Cardiac fibroblast (primary cell): ENCODE results near the gene GCNA.

Experiments used
- DNase-seq, 2 donors: peaks; one replicate each; pipeline versions ENCODE4 v3.0.0 to v3.0.0-alpha.2; 2010; ENCODE audit warnings: low read depth in 2 of 2
- H3K4me3 ChIP-seq, 2 donors: replicated peaks in 1 of 2; 1 replicate in 1 of 2; 2 replicates in 1 of 2; pipeline ENCODE4 v1.5.1; 2011; ENCODE audit warnings: low read depth in 2 of 2, low read length in 2 of 2, mild to moderate bottlenecking in 2 of 2, moderate library complexity in 1 of 2
- CTCF ChIP-seq: IDR thresholded peaks from one replicate; pipeline ENCODE4 v1.5.1; 2011; ENCODE audit warnings: low read depth, mild to moderate bottlenecking, low read length, inconsistent platforms

GCNA gene, protein sequence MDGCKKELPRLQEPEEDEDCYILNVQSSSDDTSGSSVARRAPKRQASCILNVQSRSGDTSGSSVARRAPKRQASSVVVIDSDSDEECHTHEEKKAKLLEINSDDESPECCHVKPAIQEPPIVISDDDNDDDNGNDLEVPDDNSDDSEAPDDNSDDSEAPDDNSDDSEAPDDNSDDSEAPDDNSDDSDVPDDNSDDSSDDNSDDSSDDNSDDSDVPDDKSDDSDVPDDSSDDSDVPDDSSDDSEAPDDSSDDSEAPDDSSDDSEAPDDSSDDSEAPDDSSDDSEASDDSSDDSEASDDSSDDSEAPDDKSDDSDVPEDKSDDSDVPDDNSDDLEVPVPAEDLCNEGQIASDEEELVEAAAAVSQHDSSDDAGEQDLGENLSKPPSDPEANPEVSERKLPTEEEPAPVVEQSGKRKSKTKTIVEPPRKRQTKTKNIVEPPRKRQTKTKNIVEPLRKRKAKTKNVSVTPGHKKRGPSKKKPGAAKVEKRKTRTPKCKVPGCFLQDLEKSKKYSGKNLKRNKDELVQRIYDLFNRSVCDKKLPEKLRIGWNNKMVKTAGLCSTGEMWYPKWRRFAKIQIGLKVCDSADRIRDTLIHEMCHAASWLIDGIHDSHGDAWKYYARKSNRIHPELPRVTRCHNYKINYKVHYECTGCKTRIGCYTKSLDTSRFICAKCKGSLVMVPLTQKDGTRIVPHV

DNA sequence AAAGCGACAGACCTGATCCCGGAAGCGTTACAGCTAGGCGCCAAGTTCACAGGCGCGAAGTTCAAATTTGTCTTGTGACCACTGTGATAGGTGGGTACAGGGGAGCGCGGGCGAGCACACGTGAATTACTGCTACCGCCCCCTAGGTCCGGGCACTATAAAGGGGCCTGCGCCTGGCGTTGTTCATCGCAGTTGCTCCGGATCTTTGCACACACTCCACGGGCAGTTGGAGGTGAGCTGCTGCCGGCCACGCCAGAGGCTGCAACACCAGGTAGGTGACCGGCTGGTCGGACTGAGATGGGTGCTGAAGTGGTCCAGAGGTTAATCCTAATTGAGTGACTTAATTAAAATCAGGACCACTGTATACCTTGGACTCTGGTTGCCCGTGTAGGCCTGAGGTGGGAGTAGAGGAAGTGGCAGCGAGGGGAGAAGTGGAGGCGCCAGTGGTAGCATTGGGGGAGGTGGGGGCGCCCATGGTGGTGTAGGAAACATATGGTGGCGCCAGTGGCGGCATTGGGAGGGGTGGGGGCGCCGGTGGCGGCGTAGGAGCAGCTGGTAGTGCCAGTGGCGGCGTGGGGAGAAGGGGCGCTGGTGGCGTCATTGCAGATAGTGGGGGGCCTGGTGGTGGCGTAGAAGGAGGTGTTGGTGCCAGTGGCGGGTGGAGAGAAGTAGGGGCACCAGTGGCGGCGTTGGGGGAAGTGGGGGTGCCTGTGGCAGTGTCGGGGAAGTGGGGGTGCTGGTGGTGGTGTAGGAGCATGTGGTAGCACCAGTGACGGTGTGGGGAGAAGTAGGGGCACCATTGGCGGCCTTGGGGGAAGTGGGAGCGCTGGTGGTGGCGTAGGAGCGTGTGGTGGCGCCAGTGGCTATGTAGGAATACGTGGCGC, at the start of gene GCNA:
Gene GCNA, plus strand, starts transcription at position 185 of the 883 bp plus-strand sequence. CDS start 2,385 bp downstream, outside the sequence.
- H3K4me3 ChIP-seq: no peak within 1 kb of the TSS
- no peak for TF ChIP-seq CTCF
- no peak for DNase-seq

GRCh38 chrX:71532078-71532752, 46.0 kb upstream of the GCNA start:
- peak in 1 of 2 donors; percentile 71 for DNase-seq

GRCh38 chrX:71532753-71533425, 45.3 kb upstream of the GCNA start, which contains the start of gene OGT:
TSS of gene OGT (plus strand) at chrX:71533104. CDS start at chrX:71533300, 196 bp downstream.
- peak; percentile 98 to 99 for DNase-seq
- no peak for TF ChIP-seq CTCF
- peak within 1 kb of the TSS; percentile 80 to 84 for H3K4me3 ChIP-seq

More at GRCh38 chrX:71532078-71532752, 46.0 kb upstream of the GCNA start:
- peak overlapping the region; percentile 29 to 84 for H3K4me3 ChIP-seq
- TF ChIP-seq CTCF: no peak

DNA sequence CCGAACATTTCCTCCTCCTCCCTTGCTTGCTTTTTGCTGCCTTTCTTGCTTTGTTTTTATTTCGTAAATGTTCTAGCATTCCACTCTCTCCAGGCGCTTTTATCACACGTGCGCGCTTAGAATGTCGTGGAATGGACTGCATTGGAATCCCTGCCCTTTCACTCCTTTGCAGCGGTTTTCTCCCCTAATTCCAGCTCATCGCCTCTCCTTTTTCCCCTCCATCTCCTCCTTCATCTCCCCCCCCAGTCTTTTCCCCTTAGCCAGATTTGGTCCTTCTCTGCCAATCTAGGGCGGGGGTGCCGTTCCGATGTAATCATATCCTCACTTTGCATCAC, 44.8 kb upstream of the GCNA start:
- DNase-seq: peak in 1 of 2 donors; percentile 11
- TF ChIP-seq CTCF: no peak
- H3K4me3 ChIP-seq: peak overlapping the region; percentile 80 to 84

DNA sequence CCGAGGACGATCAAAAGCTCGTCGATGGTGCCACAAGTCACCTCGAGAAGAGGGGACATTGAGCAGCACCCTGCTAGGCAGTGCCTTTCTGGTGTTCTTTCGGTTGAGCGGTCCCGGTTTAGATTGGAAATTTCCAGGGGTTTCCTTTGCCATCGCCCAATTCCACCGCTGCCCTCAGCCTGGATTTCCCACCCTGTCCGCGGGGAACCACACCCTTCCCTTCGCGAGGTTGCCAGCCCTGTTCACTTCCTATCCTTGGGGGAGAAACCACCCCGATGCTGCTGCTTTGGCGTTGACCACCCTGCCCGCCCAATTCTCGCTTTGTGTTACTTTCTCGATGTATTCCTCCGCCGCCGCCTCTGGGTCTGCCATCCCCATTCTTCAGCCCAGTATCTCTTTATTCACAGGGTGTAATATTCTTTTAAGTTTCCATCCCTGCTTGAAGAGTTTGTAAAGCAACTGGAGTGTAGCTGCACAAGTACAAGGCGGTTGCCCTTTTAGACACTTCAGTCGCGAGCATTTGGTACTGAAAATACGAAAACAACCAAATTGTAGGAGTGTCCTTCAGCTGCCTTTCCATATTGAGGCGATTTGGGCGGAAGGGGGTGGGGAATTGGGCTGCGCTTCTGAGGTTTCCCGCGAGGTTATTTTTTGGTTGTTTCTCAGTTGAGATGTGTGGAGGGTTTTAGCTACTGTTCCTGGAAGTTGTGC, 44.2 kb upstream of the GCNA start:
- TF ChIP-seq CTCF: no peak
- DNase-seq: peak; percentile 53 to 64
- H3K4me3 ChIP-seq: peak overlapping the region; percentile 80 to 84
